ENCODE data around the gene REL.
"Not testable (repeated sequence)": the region's sequence is repeated elsewhere in the genome, so short reads cannot be mapped to it uniquely, and the experiment has no call there.

The REL gene

DNA sequence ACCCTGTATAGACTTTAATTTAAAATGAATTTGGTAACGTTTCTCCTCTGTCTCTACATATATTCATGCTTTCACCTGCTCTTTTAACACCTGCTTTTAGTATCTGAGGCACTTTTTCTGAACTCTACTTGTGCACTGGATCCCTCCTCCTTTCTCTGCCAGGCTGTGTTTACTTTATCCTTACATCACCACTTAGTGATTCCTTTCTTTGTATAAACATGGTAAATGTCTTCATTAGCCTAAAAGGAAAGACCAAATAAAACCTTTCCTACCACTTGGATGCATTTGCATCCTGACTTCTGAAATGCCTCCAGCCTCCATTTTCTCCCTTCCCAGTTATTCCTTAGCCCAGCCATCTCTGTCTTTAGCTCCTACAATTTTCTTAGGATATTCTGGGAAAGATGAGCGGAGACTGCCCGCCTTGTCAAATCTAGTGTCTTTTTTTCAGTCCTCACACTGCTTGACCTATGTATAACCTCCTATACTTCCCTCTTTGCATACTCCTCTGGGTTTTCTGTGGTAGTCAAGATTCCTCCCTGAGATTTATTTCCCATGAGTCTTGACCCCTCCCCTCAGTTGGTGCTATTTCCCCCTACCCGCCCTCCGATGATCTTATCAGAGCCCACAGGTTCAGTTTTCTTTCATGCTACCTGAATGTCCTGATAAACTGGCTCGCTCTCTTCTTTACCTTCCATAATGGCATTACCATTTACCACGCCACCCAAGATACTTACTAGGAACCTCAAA is 44.8 kb downstream of the REL start:
- no peak for DNase-seq (ENCODE audit: low spot score)

DNA sequence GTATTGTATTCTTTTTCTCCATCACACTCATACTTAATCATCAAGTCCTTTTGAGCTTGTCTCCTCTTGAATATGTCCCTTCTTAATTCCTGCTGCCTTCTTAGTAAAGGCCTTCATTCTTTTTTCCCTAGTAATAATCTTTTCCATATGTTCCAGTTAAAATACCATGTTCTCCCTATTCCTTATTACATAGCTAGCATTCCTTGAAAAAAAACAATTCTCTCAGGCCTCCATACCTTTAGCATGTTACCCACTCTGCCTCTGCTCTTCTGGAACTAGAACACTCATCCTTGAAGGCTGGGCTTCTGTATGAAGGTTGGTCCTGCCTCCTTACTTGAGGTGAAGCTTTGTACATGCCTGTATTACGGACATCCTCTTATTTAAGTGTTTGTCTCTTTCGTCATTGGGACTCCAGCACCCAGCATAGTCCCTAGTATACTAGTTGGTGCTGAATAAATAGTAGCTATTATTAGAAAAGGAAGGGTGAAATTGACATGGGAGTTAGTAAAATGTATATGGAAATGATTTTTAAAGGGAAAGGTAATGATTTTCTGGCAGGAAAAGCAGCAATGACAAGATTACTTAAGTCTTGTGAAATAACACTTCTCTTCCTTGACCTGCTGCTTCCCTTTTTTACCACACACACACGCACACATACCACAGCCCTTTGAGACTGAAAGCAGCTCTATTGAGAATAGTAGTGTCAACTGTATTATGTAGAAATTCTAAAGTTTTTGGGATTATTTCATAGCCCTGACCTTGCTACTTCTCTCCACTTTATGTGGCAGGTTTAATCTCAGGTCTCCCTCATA is 45.6 kb downstream of the REL start:
- no peak for DNase-seq (ENCODE audit: low spot score)

DNA sequence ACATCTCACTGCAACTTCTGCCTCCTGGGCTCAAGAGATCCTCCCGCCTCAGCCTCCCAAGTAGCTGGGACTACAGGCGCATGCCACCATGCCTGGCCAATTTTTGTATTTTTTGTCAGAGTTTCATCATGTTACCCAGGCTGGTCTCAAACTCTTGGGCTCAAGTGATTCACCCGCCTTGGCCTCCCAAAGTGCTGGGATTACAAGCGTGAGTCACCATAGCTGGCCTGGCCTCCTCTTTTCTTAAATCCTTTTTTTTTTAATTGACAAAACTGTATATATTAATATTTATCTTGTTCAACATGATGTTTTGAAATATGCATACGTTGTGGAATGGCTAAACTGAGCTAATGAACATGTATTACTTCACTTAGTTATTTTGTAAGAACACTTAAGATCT is 50.7 kb downstream of the REL start:
- DNase-seq (ENCODE audit: low spot score), result not testable (repeated sequence)

DNA sequence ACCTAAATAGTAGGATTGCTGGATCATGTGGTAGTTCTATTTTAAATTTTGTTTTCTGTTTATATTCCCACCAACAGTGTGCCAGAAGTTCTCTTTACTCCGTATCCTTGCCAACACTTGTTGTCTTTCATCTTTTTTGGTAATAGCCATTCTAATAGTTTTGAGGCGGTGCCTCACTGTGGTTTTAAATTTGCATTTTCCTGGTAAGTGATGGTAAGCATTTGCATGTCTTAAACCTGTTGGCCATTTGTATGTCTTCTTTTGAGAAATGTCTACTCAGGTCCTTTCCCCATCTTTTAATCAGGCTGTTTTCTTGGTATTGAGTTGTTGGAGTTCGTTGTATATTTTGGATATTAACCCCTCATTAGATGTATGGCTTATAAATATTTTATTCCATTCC is 51.6 kb downstream of the REL start:
- DNase-seq (ENCODE audit: low spot score), result no peak

DNA sequence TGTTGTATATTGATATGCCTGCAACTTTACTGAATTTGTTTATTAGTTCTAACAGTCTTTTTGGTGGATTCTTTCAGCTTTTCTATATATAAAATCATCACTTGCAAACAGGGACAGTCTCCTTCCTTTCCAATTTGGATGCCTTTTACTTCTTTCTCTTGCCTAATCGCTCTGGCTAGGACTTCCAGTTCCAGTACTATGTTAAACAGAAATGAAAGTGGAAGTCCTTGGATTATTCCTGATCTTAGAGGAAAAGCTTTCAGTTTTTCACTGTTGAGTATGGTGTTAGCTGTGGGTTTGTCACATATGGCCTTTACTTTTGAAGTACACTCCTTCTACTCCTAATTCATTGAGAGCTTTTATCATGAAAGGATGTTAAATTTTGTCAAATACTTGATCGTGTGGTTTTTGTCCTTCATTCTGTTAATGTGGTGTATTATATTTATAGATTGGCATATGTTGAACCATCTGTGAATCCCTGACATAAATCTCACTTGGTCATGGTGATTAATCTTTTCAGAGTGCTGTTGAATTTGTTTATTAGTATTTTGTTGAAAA is 52.9 kb downstream of the REL start:
- peak; percentile 76 for DNase-seq (ENCODE audit: low spot score)

DNA sequence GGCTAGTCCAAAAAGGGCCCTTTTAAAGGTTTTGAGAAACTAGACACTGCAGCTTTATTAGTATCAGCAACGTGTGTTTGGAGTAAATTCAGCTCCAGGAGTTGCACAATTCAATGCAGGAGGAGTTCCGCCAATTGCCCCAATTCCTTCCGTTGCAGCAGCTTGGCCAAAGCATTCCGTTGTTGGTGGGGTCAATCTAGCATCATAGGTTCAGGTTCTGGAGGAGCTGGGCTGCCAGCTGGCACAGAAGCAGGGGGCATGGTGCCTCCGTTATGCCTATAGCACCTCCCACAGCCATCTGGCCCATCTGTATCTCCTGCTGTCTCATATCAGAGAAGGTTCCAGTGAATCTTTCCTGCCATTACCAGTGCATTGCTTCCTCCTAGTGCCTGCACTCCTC is 55.4 kb downstream of the REL start:
- DNase-seq (ENCODE audit: low spot score), result peak; percentile 87

DNA sequence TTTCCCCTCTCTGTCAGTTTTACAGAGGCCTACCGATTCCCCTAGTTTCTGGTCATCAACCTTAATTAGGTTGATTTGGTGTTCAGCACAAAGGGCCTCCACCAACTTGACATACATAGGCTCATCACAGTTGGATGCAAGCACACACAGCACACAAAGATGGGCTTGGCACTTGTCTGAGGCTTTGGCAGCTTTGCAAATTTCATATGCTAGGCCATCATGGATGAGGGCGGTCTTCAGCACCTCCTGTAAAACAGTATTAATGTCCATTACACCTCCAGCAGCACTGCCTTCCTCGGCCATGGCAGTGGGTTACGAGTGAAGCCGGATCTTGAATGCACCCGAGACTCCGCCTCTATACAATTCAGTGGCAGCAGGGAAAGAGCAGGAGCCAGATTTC is 56.9 kb downstream of the REL start:
- DNase-seq (ENCODE audit: low spot score), result peak; percentile 65

DNA sequence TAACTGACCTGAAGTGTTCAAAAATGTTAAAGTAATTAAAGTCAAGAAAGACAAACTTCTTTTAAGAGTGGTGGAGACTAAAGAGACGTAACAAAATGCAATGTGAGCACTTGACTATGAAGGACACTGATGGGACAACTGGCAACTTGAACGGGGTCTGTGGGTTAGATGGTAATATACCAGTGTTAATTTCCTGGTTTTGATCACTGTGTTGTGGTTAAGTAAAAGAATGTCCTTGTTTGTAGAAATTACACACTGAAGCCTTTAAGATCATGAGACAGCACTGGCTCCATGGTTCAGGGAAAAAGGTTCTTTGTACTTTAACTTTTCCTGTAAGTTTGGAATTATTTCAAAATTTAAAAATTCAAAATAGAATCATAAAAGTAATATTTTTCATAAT is 58.2 kb downstream of the REL start:
- no peak for DNase-seq (ENCODE audit: low spot score)

DNA sequence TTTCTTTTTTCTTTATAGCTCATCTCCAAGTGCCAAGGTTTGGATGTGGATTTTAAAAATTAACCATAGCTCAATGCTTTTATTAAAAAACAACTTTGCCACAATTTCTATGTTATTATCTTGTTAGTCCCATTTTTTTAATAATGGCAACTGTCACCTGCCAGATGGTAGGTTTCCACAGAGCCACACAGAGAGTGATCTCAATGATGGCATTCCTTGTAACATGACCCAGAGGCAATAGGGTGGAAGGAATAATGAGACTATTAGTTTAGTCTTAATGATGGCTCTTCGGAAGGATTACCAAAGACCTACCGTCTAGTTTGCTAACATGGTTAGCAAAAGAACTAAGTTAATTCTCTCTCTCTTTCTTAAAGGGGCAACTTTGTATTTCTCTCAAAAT is 64.0 kb downstream of the REL start:
- DNase-seq (ENCODE audit: low spot score), result peak; percentile 80

DNA sequence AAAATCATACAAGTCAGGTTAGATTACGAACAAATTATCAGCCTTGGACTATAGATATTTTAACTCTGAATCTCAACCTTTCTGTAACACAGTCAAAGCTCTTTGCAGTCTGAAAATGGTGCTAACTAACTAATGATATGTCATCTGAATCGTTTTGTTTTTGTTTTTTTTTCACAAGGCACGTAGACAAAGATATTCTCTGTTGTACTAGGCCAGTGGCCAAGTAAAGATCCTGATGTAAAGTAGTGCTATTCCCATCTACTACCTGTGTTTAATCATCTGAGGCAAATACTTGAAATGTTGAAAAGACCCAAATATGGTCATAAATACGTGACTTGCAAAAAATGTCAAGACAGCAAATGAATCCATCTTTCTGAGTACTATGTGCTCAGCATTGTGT is 65.7 kb downstream of the REL start:
- DNase-seq (ENCODE audit: low spot score), result no peak

DNA sequence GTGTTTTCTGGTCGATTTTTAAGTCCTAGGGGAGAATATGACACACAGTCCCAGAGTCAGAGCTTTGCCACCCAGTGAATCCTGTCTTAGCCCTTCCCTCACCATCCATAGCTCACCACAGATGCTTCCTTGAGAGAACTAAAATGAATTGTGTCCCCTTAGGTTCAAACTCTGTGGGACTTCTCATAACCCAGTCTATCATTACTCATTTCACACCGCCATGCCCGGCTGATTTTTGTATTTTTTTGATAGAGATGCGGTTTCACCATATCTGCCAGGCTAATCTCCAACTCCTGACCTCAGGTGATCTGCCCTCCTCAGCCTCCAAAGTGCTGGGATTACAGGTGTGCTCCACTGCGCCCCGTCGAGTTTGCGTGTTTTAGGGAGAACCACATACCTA is 66.8 kb downstream of the REL start:
- no peak for DNase-seq (ENCODE audit: low spot score)

DNA sequence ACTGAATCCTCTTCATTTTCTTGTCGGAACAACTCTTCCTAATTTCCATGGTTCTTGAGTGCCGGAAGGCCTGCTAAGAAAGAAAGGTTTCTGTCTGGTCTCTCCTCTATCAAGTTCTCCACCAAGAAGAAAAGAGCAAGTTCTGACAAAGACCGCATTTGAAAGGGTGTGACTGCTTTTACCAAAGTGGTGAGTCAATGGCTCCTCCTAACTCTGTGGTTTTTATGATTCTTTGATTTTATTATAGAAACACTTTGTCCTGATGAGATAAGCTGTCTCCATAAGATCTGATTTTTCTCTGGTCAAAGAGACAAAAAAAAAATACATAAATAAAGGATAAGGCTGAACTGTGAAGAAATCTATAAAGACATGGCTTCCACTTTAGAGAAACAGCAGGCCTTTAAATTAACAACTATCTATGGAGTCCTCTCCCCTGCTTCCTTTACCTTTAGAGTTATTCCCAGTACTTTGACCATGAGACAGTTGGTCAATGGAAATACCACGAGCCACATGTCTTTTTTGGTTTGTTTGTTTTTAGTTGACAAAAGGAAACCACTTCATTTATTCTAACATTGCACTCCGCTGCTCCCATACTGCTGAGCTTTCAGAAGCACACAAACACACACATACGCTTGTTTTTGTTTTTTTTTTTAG is 67.7 kb downstream of the REL start:
- no peak for DNase-seq (ENCODE audit: low spot score)

DNA sequence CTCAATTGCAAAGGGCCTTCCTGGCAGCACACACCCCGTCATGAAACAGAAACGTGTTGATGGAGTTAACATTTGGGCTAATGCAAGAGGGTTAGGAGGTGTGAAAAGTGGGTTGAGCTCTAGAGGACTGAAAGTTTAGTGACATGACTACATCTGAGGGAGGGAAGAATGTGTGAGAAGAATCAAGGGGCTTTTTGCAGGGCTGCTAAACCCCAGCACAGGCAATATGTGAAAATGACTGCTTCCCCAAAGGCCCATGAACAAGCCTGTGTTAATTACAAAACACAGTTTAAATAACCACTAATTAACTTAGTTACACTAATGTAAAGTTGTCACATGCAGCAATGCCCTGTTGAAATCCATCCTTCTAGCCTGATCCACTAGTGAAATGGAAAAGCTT is 72.8 kb downstream of the REL start:
- DNase-seq (ENCODE audit: low spot score), result no peak

DNA sequence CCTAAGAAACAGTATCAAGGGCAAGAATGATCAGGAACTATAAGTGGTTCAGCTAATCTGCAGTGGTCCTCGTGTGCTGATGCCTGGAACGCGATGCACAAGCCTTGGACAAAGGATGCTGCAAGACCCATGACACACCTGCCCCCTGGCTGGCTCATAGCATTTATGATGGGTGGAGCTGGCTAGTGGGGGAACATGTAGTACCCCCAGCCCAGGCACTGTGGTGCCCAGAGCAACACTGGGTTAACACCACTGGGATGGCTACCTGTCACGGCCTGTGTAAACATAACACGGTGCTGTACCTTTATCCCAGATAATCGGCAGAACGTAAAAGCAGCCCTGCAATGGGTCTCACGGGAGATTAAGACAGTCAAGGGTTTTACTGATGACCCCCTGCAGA is 75.8 kb downstream of the REL start:
- no peak for DNase-seq (ENCODE audit: low spot score)

DNA sequence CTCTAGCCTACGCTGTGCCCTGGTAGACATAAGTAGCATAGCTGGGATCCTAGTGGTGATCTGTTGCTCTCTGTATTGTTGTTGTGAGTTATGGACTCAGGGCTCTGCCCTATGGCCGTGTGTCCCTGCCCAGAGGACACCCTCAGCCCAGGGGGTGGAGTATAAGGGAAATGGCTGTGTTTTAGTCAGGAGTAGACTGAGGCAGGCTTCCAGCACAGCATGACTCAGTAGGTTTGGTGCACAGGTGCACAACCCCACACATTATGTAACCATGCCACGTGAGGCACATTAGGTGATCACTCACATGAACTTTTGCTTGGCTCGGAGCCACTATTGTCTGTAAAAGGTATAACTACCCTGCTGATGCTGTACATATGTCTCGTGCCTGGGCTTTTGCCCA is 76.3 kb downstream of the REL start:
- no peak for DNase-seq (ENCODE audit: low spot score)

DNA sequence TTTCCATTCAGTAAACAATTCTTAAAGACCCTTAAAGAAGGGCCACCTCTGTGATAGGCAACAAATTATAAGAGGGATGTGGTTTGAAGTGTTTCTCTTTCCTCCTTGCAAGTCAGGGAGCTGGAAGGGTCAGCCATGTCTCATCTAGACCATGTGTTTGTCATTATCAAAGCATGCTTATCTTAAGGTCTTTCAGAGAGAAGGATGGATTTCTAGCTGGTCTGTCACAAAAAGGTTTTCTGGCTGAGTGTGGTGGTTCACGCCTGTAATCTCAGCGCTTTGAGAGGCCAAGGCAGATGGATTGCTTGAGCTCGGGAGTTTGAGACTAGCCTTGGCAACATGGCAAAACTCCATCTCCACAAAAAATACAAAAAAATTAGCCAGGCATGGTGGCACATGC is 77.0 kb downstream of the REL start:
- DNase-seq (ENCODE audit: low spot score), result no peak

DNA sequence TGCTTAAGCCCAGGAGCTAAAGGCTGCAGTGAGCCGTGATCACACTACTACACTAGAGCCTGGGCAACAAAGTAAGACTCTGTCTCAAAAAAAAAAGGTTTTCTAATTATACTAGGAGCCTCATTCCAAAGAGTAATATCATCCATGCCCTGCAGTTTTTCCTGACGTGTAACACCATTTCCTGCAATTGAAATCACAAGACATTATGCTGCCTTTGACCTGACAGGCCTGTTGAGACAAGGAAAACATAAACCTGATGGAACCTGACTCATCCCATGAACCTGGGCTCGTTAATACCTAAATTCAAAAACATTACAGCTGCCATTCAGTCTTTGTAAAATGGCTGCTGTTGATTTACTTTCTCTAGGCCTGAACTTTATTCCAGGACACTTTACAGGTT is 77.4 kb downstream of the REL start:
- DNase-seq (ENCODE audit: low spot score), result no peak

DNA sequence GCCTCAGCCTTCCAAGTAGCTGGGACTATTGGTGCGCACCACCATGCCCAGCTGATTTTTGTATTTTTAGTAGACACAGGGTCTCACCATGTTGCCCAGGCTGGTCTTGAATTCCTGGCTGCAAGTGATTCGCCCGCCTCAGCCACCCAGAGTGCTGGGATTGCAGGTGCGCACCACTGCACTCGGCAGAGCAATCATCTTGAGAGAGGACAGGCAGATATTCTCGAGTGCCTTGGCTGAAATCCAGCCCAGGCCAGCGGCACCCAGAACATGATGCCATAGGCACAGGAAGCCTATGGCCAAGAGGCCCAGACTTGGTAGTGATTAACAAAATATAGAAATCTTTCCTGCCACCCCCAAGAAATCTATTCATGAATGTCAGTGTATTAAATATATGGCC is 78.1 kb downstream of the REL start:
- DNase-seq (ENCODE audit: low spot score), result no peak

DNA sequence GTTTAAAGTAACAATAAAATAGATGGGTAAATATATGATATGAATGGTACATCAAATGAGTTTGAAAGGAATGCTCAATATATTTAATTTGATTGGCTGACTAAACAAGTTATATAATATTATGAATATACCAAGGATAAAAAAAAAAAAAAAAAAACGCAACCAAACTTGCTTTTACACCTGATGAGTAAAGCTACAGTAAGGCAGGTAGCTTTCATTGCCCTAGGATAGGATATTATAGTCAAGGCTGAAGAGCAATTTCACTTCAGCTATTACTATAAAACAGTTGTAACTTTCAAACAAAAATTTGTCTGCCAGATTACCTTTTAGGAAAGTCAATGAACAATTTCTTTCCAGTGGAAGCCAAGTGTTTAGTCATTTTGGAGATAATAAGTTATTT is 79.3 kb downstream of the REL start:
- no peak for DNase-seq (ENCODE audit: low spot score)

DNA sequence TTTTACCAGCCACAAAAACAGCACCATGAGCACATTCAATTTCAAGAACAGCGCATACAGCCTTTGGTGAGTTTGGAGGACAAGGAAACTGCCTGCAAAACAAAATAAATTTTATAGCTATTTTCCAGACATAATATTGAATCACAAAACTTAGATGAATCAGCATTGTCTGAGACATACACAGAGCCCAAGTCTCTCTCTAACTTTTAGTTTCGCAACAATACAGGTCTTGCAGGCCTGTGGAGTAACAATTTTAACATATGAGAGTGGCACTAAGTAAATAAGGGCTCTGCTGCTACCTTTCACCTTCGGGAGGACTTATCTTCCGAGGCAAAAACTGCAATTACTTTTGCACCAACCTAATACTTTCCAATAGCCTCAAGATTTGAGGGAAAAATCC is 80.1 kb downstream of the REL start:
- no peak for DNase-seq (ENCODE audit: low spot score)

DNA sequence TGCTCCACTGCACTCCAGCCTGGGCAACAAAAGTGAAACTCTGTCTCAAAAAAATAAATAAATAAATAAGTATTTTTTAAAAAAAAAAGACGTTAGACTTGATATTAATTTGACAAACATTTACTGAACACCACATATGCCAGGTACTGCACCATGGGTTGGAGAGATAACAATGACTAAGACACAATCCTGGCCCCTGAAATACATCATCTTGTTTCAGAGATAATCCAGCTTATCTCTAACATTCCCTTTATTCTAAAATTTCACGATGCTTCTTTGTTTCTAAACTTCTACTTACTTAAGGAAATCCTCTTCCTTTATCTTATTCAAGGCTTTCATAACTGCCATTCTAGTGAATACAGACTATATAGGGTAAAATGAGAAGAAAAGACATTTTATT is 81.2 kb downstream of the REL start:
- no peak for DNase-seq (ENCODE audit: low spot score)

DNA sequence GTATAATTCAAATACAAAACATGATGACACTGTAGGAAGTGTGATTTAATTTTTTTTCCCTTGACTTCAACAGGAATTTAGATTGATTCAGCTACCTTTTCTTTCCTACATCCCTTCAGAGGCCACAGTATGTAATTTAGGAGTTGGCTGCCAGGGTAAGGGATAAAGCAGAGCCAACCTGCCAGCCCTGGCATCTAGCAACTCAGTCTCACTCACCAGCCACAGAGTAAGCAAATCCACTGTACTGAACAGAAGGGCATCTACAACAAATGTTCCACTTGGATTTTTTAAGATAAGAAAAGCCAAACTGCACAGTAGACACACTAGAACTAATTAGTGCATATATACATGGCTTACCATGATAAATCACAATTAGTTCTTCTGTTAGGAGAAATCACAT is 81.8 kb downstream of the REL start:
- DNase-seq (ENCODE audit: low spot score), result peak; percentile 81
